GM13977 (cell line): Measurements from ENCODE around the gene GPC5.
"Not testable (repeated sequence)": the region's sequence is repeated elsewhere in the genome, so short reads cannot be mapped to it uniquely, and the experiment has no call there.

Experiments used
- DNase-seq: peaks from one replicate; pipeline ENCODE4 v3.0.0; 2012; ENCODE audit warnings: low spot score
- in situ Hi-C: fragments of 300-500 bp; cut with MboI; formaldehyde crosslinking; loops from one replicate; pipeline ENCODE4 v1.12.0; 2022; ENCODE audit warnings: low sequenced_read_pairs, low pct_unique_long_range_greater_than_20kb, mixed read lengths, inconsistent platforms; ENCODE audit not compliant: unreplicated experiment
- TF ChIP-seq, protein P1 (sequence below): IDR thresholded peaks from 2 replicates; pipeline ENCODE4 v1.5.1; 2012; ENCODE audit warnings: mild to moderate bottlenecking, control low read depth; ENCODE audit not compliant: insufficient read depth; ENCODE audit errors: extremely low read depth, missing control alignments

Gene GPC5

DNA sequence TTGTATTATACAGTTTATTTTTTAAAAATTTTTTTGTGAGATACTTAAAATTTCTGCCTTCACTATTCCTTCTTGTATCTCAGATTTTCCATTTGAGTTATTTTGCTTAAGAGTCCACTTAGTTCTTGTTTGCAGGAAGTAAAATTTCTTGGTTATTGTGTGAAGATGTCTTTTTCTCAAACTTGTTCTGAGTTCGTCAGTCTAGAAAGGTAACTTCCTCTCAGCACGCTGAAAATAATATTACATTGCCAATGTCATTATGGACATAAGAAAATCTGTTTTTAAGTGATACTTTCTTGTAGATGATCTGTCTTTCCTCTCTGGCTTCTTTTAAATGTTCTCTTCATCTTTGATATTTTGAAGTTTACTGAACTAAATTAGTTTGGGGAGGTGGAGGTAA lies 1096.5 kb downstream of the GPC5 start:
- in situ Hi-C loops, result no loop called here
- TF ChIP-seq, protein P1, sequence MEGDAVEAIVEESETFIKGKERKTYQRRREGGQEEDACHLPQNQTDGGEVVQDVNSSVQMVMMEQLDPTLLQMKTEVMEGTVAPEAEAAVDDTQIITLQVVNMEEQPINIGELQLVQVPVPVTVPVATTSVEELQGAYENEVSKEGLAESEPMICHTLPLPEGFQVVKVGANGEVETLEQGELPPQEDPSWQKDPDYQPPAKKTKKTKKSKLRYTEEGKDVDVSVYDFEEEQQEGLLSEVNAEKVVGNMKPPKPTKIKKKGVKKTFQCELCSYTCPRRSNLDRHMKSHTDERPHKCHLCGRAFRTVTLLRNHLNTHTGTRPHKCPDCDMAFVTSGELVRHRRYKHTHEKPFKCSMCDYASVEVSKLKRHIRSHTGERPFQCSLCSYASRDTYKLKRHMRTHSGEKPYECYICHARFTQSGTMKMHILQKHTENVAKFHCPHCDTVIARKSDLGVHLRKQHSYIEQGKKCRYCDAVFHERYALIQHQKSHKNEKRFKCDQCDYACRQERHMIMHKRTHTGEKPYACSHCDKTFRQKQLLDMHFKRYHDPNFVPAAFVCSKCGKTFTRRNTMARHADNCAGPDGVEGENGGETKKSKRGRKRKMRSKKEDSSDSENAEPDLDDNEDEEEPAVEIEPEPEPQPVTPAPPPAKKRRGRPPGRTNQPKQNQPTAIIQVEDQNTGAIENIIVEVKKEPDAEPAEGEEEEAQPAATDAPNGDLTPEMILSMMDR, result no peak
- no peak for DNase-seq

DNA sequence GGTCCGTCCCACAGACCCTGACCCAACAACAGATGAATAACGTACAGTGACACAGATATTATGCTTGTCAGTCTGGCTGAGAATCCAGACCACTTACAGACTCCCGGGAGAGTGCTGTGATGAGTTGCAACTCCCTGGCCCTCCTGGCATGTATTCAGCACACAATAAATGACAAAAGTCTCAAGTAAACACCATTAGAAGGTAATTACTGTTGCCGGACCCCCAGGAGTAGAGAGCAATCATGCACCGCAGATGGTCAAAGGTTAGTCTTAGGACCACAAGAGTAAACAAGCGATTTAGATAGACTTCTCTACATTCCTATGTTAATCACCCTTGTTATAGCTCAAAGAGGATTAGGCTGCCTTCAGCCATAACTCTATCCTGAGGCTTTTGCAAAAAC lies 1101.8 kb downstream of the GPC5 start:
- TF ChIP-seq, protein P1, result no peak
- DNase-seq, result no peak
- in situ Hi-C loops, result no loop called here

DNA sequence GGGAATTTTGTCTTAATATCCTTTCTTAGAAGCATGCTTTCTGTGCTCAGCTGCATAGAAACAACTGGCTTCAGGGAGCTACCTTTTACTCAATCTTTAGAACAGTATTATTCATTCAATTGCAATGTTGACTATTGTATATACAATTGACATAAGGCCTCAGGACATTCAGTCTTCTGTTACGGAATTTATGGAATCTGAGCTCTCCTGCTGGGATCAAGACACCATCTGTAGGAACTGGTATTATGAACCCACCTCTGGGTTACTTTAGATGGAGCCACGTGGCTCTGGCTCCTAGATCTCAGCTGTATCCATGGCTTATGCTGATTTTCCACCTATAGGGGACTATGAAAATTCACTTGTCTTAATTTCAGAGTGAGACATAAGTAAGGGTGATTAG lies 1112.0 kb downstream of the GPC5 start:
- in situ Hi-C loops, result no loop called here
- TF ChIP-seq, protein P1, result no peak
- no peak for DNase-seq

DNA sequence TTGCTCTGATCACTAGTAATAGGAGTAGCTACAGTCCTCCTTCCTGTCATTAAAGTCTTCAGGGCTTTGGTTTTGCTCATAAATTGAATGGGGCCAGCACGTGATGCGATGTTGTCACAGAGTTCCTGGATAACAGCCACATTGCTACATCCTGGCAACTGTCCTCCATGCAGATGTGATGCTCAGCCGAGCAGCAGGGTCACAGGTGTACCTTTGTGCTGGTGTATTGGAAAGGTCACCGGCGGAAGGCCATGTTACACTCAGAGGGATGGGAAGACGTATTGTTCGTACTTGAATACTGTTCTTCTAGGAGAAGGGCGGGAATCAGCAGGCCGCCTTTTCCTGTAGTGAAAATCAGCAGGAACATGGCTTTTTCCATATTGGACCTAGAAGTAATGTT lies 1114.4 kb downstream of the GPC5 start:
- in situ Hi-C loops, result no loop called here
- DNase-seq, result no peak

DNA sequence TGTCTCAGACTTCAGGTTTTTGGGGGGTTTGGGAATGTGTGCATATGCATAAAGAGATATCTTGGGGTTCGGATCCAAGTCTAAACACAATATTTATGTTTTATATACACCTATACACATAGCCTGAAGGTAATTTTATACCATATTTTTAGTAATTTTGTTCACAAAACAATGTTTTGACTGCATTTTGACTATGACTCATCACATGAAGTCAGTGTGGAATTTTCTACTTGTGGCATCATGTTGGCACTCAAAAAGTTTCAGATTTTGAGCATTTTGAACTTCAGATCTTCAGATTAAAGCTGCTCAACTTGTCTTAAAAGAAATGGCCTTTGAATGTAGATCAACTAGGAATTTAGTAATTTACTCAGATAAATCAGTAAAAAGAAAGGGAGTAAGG lies 1115.3 kb downstream of the GPC5 start:
- no peak for DNase-seq
- in situ Hi-C loops, result no loop called here
- TF ChIP-seq, protein P1, result no peak

More for the DNA sequence above, 1114.4 kb downstream of the GPC5 start:
- TF ChIP-seq, protein P1, result no peak

DNA sequence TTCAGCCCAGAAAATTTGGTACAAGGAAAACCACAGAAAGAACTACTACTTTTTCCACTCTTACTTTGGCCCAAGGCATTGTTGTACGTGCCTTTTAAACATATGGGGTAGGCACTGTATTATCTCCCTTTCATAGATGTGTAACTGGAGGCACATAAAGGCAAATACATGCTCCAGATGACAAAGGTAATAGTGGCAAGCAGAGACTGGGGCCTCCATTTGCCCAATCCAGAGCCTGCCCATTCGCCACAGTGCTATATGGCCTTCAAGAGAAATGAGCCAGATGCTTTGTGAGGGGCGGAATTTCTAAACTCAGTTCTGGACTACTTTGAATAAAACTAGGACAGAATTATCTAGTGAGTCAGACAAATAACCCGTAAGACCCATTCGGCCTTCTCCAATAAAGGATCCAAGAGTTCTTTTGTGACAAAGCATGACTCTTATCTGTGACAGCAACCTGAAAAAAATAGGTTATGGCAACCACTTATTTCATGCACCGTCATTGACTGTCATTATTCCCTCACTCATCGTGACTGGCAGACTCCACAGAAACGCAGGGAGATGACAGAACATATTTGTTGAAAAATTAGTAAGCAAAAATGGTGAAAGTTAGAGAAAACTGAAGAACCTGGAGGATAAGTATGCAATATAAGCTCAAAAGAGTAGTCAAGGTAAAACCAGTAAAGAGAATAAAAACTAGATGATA lies 1116.2 kb downstream of the GPC5 start:
- TF ChIP-seq, protein P1, result no peak
- no peak for DNase-seq
- in situ Hi-C loops, result no loop called here

DNA sequence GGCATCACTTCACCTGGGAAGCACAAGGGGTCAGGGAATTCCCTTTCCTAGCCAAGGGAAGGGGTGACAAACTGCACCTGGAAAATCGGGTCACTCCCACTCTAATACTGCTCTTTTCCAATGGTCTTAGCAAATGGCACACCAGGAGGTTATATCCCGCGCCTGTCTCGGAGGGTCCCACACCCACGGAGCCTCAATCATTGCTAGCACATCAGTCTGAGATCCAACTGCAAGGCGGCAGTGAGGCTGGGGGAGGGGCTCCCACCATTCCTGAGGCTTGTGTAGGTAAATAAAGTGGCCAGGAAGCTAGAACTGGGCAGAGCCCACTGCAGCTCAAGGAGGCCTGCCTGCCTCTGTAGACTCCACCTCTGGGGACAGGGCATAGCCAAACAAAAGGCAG lies 1118.5 kb downstream of the GPC5 start:
- DNase-seq, in situ Hi-C loops: not testable (repeated sequence)

DNA sequence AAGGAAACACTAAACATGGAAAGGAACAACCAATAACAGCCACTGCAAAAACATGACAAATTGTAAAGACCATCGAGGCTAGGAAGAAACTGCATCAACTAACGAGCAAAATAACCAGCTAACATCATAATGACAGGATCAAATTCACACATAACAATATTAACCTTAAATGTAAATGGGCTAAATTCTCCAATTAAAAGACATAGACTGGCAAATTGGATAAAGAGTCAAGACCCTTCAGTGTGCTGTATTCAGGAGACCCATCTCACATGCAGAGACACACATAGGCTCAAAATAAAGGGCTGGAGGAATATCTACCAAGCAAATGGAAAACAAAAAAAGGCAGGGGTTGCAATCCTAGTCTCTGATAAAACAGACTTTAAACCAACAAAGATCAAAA lies 1120.2 kb downstream of the GPC5 start:
- in situ Hi-C loops, DNase-seq: not testable (repeated sequence)
